Suppressor macrophage treated with lipopolysaccharide for 4 hours (primary cell): Measurements from ENCODE around the gene COL4A3.
"Not testable (repeated sequence)": the region's sequence is repeated elsewhere in the genome, so short reads cannot be mapped to it uniquely, and the experiment has no call there.

Experiments
- DNase-seq: peaks from one replicate; pipeline ENCODE4 v3.0.0-alpha.2; 2020

COL4A3 gene

DNA sequence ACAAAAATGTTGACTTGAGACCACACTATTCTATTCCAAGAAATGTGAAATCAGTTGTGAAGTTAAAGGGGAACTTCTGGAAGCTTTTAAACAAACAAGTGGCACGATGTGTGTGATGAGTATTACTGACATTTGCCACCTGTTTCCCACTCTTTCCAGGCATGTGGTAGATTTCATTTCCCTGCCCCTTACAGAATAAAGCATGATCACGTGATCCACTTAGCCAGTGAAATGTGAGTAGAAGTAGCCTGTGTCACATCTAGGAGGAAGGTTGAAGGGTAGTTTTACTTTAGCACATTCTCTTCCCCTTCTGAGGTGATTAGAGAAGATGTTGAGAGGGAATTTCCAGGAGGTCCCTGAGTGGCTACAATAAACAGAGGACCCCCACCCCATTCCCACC, 4.3 kb upstream of the COL4A3 start:
- no peak for DNase-seq

DNA sequence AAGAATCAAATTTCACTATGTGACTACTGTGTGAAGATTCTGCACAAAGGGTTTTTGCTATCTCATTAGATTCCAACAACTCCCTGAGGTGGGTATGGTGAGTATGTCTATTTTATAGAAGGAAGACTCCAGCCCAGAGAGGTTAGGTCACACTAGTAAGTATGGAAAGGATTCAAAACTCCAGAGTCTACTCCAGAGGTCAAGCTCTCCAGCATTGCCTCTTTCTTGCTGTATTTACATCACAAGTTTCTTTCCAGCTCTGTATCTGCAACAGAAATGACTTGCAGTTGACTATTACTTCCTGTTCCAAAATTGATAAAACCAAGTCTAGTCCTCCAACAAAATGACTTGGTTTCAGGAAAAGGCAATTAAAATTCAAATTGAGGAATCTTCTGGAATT, 2.5 kb upstream of the COL4A3 start:
- no peak for DNase-seq

- no peak for DNase-seq
Observed at GRCh38 chr2:227163485-227163997, 883 bp upstream of the COL4A3 start.

DNA sequence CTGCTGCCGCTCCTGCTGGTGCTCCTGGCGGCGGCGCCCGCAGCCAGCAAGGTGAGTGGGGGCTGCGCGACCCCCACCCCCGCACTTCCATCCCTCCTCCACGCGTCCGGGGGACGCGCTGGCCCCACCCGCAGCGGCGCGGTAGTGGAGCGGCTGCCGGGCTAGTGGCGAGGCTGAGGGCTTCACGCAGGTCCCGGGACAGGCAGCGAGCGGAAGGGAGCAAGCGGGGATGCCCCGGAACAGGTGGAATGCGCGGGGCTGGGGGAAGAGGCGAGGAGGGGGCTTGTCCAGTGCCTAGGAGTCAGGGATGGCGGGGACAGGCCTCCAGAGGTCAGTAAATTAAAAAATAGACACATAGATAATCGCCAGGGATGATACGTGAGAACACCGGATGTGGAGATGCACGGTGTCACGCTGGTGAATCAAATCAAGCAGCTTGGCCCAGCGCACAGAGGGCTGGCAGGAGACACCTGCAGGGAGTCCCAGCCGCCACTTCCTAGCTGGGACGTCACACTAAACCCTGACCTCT, 403 bp downstream of the COL4A3 start:
- no peak for DNase-seq

DNA sequence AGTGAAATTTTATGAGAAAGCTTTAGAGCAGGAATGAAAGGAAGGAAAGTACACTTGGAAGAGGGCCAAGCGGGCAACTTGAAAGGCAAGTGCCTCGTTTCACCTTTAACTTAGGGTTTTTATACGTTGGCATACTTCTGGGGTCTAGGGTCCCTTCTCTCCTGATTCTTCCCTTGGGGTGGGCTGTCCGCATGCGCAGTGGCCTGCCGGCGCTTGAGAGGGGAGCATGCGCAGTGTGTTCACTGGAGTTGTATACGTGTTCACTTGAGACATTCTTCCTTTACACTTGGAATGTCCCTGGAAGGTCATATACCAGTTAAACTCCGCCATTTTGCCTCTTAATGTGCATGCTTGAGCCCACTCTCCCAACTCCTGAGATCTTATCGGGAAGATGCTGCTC, 7.4 kb downstream of the COL4A3 start:
- DNase-seq = not testable (repeated sequence)

DNA sequence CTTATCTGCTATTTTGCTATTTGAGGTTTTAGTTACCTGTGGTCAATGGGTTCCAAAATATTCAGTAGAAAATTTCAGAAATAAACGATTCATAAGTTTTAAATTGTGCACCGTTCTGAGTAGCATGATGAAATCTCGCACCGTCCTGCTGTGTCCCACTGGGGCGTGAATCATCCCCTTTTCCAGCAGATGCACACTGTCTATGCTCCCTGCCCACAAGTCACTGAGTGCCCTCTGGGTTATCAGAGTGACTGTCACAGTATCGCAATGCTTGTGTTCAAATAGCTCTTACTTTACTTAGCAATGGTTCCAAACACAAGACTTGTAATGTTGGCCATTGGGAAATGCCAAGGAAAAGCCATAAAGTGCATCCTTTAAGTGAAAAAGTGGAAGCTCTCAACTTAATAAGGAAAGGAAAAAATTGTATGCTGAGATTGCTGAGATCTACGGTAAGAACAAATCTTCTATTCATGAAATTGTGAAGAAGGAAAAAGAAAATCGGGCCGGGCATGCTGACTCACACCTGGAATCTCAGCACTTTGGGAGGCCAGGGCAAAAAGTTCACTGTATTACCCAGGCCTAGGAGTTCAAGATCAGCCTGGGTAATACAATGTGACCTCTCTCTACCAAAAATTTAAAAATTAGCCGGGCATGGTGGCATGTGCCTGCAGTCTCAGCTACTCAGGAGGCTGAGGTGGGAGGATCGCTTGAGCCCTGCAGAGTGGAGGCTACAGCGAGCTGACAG, 13.3 kb downstream of the COL4A3 start:
- no peak for DNase-seq

DNA sequence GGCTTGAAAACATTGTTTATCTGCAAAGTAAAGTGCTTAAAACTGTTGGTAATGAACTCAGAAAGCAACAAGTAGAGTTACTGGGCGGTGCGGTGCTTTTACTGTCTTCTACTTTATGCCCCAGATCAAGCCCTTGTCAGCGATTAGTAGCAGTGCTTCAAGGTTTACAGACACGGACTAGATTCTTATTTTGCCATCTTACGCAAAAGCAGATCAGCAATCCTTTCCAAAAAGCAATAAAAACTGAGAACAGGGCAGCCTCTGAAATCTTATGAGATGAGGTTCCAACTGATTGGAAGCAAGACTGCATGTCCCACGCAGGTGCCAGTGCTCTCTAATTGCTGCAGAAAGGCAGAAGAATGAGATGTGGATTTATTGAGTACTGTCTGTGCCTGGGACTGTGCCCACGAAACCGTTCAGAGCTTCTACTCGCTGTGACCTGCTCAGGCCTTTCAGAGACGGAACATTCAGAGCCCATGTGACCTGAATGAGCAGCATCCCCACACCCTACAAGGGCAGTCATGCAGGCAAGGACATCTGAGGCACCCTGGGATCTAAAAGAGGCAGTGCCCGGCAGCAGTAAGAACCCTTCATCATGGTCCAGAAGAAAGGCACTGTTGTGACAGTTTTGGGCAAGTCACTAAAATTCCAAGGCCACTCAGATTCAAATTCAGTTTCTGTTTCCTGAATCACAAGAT, 15.7 kb downstream of the COL4A3 start:
- no peak for DNase-seq

- no peak for DNase-seq
Observed at GRCh38 chr2:227180770-227181169, 16.3 kb downstream of the COL4A3 start.

- DNase-seq = no peak
Observed at GRCh38 chr2:227182765-227183164, 18.3 kb downstream of the COL4A3 start.

- DNase-seq = no peak
Observed at GRCh38 chr2:227183657-227184367, 19.4 kb downstream of the COL4A3 start.

DNA sequence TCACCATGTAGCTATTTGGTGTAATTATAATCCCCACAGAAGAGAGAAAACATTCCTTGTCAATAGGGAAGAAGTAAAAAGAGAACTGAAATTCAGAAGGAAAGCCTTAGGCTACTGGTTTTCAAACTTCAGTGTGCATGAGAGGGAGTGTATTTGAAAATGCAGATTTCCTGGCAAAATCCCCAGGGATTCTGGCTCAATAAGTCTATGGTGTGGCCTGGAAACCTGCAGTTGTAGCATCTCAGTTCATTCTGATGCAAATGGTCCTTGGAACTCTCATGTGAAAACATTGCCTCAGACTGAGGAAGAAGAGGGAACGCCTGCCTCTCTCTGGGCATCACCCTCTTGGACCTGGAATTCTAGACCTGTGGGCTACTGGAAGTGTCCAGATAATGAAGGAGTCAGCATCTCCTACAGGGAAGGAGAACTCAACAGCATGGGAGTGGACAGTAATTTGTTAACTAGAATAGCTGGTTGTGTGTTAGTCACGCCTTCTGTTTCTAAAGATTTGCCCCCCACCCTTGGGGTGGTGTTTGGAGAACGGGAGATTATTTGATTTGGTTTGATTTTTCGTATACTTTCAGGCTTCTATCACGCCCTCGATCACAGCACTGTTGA, 21.3 kb downstream of the COL4A3 start:
- no peak for DNase-seq

GRCh38 chr2:227186751-227187150, 22.3 kb downstream of the COL4A3 start:
- no peak for DNase-seq

GRCh38 chr2:227188292-227188691, 23.9 kb downstream of the COL4A3 start:
- DNase-seq = no peak

- DNase-seq = no peak
Observed at GRCh38 chr2:227191367-227191766, 26.9 kb downstream of the COL4A3 start.

DNA sequence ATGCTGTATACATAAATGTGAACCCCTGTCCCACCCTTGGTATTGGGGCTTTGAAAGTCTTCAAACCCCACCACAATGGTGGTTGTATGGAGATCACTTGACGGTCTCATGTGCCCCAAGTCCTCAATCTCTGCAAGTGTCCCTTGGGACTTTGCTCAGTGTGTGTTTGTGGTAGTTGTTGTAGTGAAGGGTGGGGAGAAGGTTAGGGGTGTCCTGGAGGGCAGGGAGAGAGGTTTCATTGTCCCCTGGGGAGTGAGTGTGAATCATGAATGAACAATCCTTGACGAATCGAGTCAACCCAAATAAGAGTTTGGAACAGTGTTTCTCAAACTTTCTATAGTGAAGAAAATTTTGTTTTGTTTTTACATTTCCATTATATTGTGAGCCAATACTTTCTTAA, 28.1 kb downstream of the COL4A3 start:
- no peak for DNase-seq

DNA sequence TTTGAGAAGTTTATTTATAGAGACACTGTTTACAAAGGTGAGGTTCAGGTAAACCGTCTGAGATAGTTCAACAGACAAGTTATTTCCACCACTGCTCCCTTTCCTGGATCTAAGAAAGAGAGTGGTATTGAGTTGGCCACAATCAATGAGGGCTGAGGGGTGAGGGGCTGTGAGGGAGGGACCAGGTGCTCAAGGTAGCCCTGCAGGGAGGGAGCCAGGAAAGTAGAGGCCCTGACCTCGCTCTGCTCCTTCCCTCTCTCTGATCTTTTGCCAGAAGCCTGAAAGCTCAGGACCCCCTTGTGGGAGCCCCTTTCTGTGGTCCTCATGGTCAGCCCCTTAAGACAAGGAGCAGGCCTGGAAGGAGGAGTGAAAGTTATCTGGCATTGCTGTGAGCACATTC, 29.8 kb downstream of the COL4A3 start:
- no peak for DNase-seq

GRCh38 chr2:227198866-227199265, 34.4 kb downstream of the COL4A3 start:
- DNase-seq = no peak

GRCh38 chr2:227201771-227202170, 37.3 kb downstream of the COL4A3 start:
- DNase-seq = no peak

DNA sequence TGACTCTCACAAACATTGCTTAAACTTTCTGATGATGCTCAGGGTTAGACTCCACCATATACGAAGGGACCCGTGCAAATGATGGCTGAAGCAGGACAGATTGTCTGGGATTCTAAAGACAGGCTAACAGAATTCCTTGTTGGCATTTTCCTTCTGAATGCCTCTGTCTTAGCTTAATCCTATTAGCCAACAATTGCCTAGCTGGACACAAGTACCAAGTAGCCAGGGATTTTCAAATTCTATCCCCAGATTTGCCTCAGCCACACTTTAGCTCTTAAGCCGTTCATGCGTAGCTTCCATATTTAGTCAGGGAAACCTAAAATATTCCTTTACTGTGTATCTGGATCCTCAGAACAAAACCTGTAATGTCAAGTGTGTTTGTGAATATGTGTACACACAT, 40.0 kb downstream of the COL4A3 start:
- no peak for DNase-seq

GRCh38 chr2:227205701-227206100, 41.3 kb downstream of the COL4A3 start:
- no peak for DNase-seq

GRCh38 chr2:227206406-227206805, 42.0 kb downstream of the COL4A3 start:
- DNase-seq = no peak

DNA sequence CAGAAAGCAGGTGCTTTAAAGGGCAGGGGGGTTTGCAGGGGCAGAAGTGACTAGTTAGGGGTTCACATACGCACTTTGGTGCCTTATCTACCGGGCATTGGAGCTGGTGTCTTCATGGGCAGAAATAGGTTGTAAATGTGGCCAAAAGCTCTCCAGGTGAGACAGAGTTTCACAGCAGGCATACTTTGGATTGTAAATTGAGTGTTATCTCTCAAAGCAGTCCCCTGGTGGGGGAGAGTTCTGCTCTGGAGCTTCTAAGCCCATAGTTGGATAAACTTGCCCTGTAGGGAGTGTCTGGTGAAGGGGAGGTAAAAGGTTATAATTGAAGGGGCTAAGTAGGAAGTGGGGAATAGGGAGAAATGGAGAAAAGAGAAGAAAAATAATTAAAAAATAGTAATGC, 43.1 kb downstream of the COL4A3 start:
- DNase-seq = no peak

DNA sequence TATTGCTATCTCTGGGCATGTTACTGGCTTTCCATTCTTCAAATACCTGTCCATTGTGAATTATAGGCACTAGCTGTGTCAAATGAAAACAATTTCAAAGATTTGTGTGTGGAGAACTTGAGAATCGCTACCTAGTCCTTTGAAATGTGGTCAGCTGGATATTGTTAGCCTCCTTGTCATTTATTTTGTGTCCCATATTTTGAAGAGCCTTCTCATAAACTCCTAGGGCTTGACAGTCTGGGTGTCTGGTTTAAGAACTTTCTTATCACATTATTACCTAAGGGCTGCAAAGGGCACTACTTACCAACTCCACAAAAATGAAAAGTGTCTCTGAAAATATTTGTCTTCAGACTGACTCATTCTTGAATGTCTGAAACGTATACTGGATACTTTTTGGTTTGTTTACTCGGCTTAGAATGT, 50.2 kb downstream of the COL4A3 start:
- DNase-seq = no peak
